HG02852 (cell line): ENCODE data around the gene UGT3A2.

Experiments used
- ATAC-seq: cut with Tn5 transposase; IDR thresholded peaks from one replicate; pipeline ENCODE4 v1.9.1; 2021; ENCODE audit warnings: mild to moderate bottlenecking, moderate library complexity; ENCODE audit not compliant: unreplicated experiment

UGT3A2 gene, protein sequence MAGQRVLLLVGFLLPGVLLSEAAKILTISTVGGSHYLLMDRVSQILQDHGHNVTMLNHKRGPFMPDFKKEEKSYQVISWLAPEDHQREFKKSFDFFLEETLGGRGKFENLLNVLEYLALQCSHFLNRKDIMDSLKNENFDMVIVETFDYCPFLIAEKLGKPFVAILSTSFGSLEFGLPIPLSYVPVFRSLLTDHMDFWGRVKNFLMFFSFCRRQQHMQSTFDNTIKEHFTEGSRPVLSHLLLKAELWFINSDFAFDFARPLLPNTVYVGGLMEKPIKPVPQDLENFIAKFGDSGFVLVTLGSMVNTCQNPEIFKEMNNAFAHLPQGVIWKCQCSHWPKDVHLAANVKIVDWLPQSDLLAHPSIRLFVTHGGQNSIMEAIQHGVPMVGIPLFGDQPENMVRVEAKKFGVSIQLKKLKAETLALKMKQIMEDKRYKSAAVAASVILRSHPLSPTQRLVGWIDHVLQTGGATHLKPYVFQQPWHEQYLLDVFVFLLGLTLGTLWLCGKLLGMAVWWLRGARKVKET

DNA sequence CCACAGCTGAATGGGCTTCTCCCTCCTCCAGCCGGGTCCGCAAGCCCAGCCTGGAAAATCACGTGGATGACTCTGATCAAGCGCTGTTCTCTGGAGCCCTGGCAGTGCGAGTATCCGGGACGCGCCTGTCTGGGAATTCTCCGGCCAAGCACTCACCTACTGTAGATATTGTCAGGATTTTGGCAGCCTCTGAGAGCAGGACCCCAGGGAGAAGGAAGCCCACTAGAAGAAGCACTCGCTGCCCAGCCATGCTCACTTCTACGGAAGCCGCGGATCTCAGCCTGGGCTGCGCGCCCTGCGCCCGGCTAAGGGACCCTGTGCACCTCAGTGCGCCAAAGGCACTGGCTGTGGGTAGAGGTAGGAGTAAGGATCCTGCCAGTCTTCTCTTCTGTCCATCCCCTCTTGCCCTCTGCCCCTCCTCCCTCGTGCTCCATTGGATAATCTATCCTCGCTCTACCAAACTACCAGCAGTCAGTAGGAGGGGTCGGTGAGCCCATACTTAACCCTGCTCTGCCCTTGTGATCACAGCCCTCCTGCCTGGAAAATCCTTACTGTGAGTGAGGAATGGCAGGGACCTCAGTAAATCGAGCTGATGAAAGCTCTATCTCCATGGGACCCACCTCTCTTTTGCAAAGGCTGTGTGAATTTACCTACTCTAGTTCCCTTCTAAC, at the start of gene UGT3A2:
Gene UGT3A2, minus strand, starts transcription at position 343 of the 671 bp plus-strand sequence. Its CDS starts 93 bp downstream, at position 250.
- no peak for ATAC-seq

DNA sequence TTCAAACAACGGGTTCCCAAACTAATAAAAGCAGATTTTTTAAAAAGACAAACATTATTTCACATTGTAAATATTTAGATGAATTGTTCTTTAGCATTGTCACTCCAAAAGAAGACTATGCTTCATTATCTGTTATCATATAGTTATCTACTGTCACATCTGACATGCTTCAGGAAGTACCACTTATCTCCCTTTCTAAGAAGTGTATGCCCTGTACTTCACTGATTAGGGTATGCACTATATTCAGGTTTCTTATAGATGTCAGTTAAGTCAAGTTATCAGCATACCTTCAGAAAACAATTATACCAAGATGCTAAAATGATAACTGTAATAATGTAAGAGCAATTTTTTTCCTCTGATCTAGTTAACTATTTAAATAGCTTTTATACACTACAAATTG, 44.6 kb upstream of the UGT3A2 start:
- no peak for ATAC-seq

DNA sequence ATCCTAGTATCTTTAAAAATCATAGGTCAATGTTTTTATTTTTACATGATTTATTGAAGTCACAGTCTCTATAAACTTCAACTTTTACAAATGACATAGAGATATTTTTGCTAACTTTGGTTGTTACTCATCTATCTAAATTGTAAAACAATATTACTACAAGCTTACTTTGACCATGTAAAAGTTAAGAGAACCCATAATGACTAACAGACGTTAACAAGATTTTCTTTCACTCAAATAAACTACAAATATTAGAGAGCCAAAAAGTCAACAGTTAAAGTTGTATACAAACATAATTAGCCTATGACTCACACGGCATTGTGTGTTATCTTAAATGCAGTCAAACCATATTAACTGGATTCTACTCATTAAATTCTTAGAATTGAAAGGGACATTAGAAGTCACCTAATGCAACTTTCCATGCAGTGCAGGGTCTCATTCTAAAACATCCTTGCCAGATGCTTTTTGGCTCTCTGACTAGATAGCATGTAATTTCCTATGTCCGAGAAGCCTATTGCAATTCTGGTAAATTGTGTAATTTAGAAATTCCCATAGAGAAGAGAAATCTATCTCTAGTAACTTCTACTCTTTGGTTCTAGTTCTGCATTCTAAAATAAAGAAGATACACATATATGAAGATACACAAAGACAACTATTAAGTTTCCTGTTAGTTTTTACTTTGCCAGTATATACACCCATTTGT, 42.2 kb upstream of the UGT3A2 start:
- ATAC-seq, result no peak

DNA sequence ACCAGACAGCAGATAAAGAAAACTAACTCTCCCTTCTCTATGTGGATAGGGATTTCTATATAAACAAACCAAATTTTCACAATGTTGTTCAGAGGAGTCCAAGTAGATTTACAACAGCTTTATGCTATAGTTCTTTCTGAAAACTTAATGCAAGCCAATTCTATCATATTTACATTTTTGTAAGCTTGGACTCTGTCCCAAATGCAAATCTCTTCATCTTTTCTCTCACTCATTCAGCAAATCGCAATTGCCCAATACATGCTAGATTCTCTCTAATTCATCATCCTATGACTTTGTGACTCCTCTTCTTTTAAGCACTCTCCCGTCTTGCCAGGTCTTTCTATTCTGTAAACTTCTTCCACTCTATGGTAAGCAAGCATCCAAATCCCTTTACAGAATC, 39.1 kb upstream of the UGT3A2 start:
- ATAC-seq, result no peak

DNA sequence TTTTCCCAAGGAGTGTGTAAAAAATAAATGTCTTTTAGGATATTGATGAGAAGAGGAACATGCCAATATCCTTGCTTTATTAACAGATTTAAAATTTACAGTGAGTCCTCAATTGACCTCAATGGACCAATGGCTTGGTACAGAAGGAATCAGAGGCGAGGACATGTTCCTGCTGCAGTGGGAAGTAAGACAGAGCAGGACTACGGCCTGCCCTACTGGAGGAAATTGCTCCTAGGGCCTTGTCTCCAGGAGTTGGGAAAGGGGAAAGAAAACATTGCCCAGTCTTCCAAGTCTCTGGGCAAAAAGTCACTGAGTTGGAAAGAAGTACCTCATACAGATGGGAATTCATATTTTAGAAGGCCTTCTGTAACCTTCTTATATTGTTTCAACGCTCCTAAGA, 33.1 kb upstream of the UGT3A2 start:
- ATAC-seq, result no peak

DNA sequence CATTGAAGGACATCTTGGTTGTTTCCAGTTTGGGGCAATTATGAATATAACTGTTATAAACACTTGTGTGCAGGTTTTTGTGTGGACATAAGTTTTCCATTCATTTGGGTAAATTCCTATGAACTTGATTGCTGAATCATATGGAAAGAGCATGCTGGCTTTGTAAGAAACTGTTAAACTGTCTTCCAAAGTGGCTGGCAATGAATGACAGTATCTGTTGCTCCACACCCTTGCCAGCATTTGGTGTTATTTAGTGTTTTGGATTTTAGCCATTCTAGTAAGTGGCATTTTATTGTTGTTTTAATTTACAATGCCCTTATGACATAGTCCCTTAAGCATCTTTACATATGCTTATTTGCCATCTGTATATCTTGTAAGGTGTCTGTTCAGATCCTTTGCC, 29.8 kb upstream of the UGT3A2 start:
- ATAC-seq, result no peak

DNA sequence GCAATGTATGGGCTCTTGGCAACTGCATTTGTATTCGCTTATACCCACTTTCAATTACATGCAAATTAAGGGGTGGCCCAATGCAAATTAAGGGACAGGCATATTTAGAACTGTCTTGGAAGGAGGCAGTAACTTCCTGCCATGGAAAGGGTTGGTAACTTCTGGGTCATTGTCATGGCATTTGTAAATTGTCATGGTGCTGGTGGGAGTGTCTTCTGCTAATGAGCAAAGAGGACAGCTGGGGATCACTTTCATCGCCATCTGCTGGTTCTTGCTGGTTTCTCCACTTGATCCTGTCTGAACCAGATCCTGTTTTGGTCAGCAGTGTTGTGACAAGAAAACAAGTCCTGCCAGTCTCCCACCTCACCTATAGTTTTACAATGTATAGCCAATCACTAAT, 23.3 kb upstream of the UGT3A2 start:
- peak; percentile 92 for ATAC-seq

DNA sequence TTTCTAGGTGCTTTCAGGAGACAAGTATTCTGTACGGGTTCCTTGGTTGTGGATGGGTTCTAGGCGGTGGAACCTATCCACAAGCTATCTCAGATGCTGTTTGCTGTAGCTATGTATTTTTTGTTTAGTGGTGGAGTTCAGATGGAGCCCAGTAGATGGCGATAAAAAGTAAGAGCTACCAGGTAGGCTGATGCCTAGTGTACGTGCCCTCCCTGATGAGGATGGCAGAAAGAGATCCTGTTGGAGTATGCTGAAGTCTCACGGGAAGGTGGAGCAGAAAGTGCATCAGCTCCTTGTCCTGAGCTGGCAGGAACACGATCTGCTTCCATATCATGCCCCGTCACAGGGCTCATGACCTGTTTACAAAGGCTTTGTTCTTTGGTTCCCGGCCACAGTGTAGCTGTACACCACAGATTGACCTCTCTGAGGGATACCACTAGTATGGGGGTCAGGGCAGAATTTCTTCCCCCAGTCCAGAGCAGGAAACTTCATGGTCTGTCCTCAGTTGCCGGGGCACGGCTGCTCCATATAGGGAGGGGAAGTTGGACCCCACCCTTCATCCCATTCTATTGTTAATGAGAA, 12.6 kb upstream of the UGT3A2 start:
- ATAC-seq, result peak; percentile 94

DNA sequence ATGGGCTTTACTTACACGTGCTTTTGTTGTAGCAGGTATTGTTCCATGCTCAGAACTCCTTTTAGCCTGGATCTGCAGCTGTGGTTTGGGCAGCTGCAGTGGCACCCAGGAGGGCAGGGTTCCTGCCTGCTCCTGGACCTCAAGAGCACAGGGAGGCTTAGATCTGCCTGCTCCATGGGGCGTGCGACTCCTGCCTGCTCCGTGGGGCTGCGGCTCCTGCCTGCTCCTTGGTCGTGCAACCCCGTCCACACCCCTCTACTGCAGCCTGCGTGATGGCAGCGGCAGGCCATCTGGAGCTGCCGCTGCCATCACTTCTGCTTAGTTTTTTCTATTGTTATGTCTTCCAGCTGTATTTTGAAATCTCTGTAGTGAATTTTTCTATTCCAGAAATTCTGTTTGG, 11.7 kb upstream of the UGT3A2 start:
- ATAC-seq, result no peak

DNA sequence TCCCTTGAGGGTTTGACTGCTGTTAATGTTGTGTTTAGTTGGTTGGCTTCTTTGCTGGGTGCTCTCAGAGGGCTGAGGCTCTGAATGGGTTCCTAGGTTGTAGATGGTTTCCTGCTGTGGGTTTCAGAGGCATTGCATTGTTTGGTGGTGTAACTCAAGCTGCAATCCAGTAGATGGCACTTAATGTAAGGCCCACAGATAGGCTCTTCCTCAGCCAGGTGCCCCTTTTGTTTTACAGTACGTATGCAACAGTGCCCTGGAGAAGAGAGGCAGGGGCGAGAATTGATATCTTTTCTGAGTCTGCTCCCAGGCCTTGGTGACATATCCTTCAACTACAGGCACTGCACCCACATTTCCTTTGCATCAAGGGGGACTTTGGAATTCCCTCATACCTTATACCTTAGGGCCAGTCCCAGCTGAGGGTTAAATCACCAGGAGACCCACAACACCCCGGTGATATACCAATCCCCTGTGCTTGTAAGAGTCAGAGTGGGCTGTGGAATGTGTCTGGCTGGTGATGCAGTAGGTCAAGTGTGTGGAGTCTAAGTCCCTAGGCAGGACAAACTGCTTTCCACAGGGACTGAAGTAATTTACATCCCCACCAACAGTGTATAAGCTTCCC, 7.0 kb upstream of the UGT3A2 start:
- ATAC-seq, result peak; percentile 78

DNA sequence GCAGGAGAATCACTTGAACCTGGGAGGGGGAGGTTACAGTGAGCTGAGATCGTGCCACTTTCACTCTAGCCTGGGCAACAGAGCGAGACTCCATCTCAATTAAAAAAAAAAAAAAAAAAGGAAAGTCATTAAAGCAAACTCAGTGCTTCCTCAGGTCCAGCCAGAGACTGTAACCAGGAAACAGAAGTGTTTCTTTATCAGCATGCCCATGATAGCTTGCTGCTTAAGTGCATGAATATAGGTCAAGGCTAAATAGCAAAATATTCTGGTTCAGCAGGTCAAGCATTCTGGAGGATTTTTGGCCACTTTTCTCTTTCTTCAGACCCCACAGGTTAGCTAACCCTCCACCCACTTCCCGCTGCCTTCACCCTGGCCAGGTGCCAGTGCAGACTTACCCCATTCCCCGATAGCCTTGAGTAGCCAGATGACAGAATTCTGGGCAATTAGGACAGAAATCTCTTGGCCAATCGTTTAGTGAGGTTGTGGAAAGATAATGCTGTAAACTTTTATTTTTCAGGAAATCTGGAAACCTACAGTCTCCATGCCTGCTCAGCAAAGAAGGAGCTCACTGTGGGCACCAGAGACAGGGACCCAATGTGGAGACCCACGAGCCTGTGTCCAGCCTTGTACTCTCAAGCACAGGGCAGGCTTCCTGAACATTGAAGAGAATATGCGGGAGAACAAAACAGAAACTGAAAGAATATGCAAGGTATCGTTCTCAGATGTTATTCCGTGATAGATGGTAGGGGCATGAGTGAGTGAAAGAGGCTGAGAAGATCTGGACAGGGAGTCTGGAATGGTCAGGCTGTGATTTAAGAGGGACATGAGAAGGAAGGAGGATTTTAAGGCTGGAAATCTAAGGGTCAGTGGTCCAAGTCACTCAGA, 4.2 kb upstream of the UGT3A2 start:
- ATAC-seq, result peak; percentile 63

DNA sequence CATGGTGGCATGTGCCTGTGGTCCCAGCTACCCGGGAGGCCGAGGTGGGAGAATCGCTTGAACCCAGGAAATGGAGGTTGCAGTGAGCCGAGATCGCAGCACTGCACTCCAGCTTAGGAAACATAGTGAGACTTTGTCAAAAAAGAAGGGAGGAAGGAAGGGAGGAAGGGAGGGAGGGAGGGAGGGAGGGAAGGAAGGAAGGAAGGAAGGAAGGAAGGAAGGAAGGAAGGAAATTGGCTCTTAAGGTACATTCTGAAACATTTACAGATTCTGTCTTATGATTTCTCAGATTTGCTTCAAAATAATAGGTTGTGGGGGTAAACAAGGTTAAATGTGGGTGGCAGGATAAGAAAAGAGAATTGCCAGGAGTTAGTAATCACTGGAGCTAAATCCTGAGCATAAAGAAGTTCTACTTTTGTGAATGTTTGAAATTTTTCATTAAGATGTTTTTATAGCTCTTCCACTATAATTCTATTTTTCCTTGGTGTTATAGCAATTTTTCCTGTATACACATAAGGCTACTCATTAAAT, 2.1 kb upstream of the UGT3A2 start:
- no peak for ATAC-seq

DNA sequence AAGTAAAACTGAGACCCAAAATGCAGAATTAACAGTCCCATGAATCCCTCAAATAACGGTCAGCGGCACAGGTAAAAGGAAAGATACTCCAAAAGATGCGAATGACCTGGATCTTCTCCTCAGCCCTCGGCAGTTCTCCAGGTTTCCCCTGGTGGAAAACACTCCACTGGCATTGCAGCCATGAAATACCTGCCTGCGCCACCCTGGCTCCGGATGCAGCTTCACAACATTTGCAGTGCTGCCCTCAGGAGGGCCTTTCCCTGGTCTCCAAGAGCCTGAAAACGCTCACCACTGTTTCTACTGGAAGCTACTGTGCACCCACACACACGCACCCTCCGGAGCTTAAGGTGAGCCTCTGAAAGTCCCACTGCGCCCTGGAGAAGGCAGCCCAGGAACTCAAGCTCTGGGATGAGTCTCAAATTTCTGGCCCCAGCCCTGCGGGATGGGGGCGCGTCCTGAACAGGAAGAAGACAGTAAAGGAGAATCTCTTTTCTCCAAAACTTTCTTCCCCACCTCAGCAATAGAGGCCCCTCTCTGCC, 612 bp downstream of the UGT3A2 start:
- no peak for ATAC-seq

DNA sequence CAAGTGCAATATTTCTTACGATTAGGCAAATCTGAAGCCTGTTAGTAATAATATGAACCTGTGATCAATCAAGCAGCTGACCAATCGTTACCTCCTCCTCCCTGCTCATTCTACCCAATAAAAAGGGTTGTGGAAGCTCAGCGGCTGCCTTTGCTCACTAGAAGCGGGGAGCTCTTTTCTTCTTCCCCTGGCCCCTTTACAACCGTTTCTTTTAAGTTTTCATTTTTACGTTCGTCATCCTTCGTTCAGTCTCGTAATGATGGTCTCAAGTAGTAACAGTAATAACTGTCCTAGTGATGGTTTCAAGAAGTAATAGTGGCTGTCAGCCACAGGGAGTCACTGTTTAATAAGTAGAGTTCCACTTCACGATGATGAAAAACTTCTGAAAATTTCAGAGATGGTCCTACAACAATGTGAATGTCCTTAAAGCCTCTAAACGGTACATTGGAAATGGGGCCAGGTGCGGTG, 6.2 kb downstream of the UGT3A2 start:
- ATAC-seq, result peak; percentile 59

DNA sequence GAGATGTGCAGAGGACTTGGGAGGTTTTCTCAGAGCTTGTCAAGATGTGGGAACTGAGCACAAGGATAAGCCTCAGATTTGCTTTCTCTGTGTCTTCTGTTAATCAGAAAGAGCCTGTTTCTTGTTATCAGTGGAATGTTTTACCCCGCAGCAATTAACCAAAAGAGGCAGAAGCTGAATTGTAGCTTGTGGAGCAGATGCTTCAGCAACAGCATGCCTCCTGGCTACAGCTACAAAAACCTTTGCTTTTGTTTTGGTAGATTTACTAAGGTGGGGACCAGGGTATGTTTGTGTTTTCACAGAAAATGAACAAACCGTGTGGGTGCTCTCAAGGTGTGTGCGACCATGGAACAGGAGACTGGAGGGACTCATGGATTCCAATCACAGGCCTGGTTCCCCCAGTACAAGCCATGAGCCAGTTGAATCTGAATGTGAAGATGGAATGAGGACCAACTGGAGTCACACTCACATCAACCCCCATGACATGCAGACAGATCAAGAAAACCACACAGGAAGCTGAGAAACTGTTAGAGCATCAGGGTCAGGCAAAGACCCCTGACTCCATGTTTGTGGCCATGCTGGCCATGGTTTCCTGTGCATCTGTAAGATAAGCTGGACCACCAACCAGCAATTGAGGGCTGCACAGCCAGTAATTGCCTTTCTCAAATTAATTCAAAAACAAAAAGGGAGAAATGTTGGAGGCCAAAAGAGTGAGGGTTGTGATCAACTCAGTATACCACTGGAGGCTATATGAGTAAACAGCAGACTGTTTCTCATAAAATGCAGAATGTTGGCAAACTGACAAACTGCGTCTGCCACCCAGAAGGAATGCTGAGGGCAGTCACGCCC, 6.9 kb downstream of the UGT3A2 start:
- ATAC-seq, result no peak

DNA sequence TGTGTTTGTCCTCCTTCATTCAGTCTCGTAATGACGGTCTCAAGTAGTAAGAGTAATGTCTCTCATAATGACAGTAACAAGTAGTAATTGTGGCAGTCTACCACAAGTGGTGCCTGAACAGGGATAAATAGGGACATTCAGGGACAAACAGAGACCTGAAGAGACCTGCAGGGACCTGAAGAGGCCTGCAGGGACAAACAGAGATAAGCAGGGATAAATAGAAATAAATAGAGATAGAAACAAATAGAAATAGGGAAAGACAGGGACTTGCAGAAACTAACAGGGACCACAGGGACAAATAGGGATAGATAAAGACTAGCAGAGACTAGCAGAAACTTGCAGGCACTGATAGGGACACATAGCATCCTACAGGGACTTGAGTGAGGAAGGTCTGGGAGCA, 7.9 kb downstream of the UGT3A2 start:
- no peak for ATAC-seq

DNA sequence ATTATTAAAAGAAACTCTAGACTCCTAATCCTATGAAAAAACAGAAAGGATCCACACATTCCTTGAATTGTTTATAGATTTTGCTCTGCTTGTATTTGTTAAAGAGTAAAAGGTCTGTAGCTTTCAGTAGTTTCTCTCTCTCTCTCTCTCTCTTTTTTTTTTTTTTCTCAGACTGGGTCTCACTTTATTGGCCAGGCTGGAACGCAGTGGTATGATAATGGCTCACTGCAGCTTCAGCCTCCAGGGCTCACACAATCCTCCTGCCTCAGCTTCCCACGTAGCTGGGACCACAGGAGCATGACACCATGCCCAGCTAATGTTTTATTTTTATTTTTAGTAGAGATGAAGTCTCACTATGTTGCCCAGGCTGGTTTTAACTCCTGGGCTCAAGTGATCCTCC, 9.3 kb downstream of the UGT3A2 start:
- ATAC-seq, result no peak

DNA sequence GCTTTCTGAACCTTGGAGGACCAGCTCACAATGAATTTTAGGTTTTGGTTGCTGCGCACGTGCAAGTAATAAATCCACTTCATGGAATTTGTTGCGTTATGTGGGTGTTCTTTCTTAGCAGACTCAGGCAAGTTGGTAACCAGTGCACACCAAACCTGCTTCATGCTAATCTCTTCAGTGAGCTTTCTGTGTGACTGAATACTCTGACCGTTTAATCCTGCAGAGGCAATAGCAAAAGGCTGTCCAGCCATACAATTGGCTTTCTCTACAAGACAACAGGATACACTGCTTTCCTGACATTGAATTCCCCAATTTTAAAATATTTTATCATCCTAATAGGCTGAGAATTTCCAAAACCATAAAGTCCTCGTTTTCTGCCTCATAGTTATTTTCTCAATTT, 10.3 kb downstream of the UGT3A2 start:
- ATAC-seq, result no peak
